ENCODE results near the gene LRRK1.

- TF ChIP-seq, protein P1, sequence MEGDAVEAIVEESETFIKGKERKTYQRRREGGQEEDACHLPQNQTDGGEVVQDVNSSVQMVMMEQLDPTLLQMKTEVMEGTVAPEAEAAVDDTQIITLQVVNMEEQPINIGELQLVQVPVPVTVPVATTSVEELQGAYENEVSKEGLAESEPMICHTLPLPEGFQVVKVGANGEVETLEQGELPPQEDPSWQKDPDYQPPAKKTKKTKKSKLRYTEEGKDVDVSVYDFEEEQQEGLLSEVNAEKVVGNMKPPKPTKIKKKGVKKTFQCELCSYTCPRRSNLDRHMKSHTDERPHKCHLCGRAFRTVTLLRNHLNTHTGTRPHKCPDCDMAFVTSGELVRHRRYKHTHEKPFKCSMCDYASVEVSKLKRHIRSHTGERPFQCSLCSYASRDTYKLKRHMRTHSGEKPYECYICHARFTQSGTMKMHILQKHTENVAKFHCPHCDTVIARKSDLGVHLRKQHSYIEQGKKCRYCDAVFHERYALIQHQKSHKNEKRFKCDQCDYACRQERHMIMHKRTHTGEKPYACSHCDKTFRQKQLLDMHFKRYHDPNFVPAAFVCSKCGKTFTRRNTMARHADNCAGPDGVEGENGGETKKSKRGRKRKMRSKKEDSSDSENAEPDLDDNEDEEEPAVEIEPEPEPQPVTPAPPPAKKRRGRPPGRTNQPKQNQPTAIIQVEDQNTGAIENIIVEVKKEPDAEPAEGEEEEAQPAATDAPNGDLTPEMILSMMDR (IDR thresholded peaks at IDR 0.05) = no peak
- TF ChIP-seq POLR2A (IDR thresholded peaks at IDR 0.05) (no peak), EP300 (IDR thresholded peaks at IDR 0.05) (no peak)
Observed at GRCh38 chr15:101057841-101058407, 138.8 kb downstream of the LRRK1 start.
